ENCODE results near the gene TBC1D10B.

Gene TBC1D10B

GRCh38 chr16:30354423-30355143 lies 15.7 kb downstream of the TBC1D10B start:
- no peaks in the 10 kb centered on the region for H3K9me3 ChIP-seq (ENCODE audit: insufficient read depth, low read length)
- no peak for TF ChIP-seq CTCF (IDR thresholded peaks at IDR 0.05; ENCODE audit: low read depth, low read length)
- TF ChIP-seq EZH2phosphoT487 (IDR thresholded peaks at IDR 0.05; ENCODE audit: low read depth) = no peak
- peak overlapping the region; percentile 85 for H3K4me2 ChIP-seq (ENCODE audit: low read length)
- peaks cover 22% of the 10 kb centered on the region for H3K4me1 ChIP-seq (ENCODE audit: low read length)
- no peaks in the 10 kb centered on the region for H4K20me1 ChIP-seq (ENCODE audit: insufficient read depth, low read length)
- H3K27me3 ChIP-seq (ENCODE audit: low read depth, low read length) = no peaks in the 10 kb centered on the region
- H3K9ac ChIP-seq (ENCODE audit: low read length) = peak overlapping the region; percentile 89
- peak overlapping the region; percentile 96 for H3K4me3 ChIP-seq (ENCODE audit: low read length)
- H3K36me3 ChIP-seq (replicated peaks; ENCODE audit: low read depth, low read length) = peaks cover 36% of the 10 kb centered on the region
- peak overlapping the region; percentile 84; the same call in 1 of the 2 replicates for H2AFZ ChIP-seq (ENCODE audit: low read depth, low read length)
- peak overlapping the region; percentile 52 for H3K27ac ChIP-seq (ENCODE audit: low read length)
- peaks cover 19% of the 10 kb centered on the region for H3K79me2 ChIP-seq (ENCODE audit: low read length)

- no peaks in the 10 kb centered on the region for H4K20me1 ChIP-seq (ENCODE audit: insufficient read depth, low read length)
- H3K4me3 ChIP-seq (ENCODE audit: low read length) = peak overlapping the region; percentile 96
- H3K36me3 ChIP-seq (replicated peaks; ENCODE audit: low read depth, low read length) = peaks cover 28% of the 10 kb centered on the region
- peak overlapping the region; percentile 85 for H3K4me2 ChIP-seq (ENCODE audit: low read length)
- H3K27ac ChIP-seq (ENCODE audit: low read length) = no peak overlapping the region
- no peak for TF ChIP-seq CTCF (IDR thresholded peaks at IDR 0.05; ENCODE audit: low read depth, low read length)
- no peak for TF ChIP-seq EZH2phosphoT487 (IDR thresholded peaks at IDR 0.05; ENCODE audit: low read depth)
- no peaks in the 10 kb centered on the region for H3K27me3 ChIP-seq (ENCODE audit: low read depth, low read length)
- peaks cover 19% of the 10 kb centered on the region for H3K79me2 ChIP-seq (ENCODE audit: low read length)
- H3K4me1 ChIP-seq (ENCODE audit: low read length) = peaks cover 24% of the 10 kb centered on the region
- H2AFZ ChIP-seq (ENCODE audit: low read depth, low read length) = no peak overlapping the region
- H3K9me3 ChIP-seq (ENCODE audit: insufficient read depth, low read length) = no peaks in the 10 kb centered on the region
- peak overlapping the region; percentile 89; the same call in 1 of the 2 replicates for H3K9ac ChIP-seq (ENCODE audit: low read length)
Observed at GRCh38 chr16:30353438-30354129, 16.7 kb downstream of the TBC1D10B start.

- Histone ChIP-seq H3K9ac (ENCODE audit: low read length) (no peak overlapping the region), H3K27ac (ENCODE audit: low read length) (no peak overlapping the region), H3K4me1 (ENCODE audit: low read length) (peaks cover 24% of the 10 kb centered on the region), H3K79me2 (ENCODE audit: low read length) (peaks cover 19% of the 10 kb centered on the region), H4K20me1 (ENCODE audit: insufficient read depth, low read length) (no peaks in the 10 kb centered on the region), H3K36me3 (replicated peaks; ENCODE audit: low read depth, low read length) (peaks cover 26% of the 10 kb centered on the region), H3K4me2 (ENCODE audit: low read length) (no peak overlapping the region), H2AFZ (ENCODE audit: low read depth, low read length) (no peak overlapping the region), H3K4me3 (ENCODE audit: low read length) (no peak overlapping the region), H3K27me3 (ENCODE audit: low read depth, low read length) (no peaks in the 10 kb centered on the region), H3K9me3 (ENCODE audit: insufficient read depth, low read length) (no peaks in the 10 kb centered on the region)
- TF ChIP-seq CTCF (IDR thresholded peaks at IDR 0.05; ENCODE audit: low read depth, low read length) (no peak), EZH2phosphoT487 (IDR thresholded peaks at IDR 0.05; ENCODE audit: low read depth) (no peak)
Observed at GRCh38 chr16:30352488-30353401, 17.5 kb downstream of the TBC1D10B start.

Measured in OCI-LY3 (cell line).